Parathyroid adenoma (tissue), 2 donors: Measurements from ENCODE around the gene KPNA2.
"Not testable (repeated sequence)": the region's sequence is repeated elsewhere in the genome, so short reads cannot be mapped to it uniquely, and the experiment has no call there.

Experiments used
- H2AFZ ChIP-seq: fragments of 300-600 bp; sonication (generic); one replicate; pipeline ENCODE4 v1.7.0; 2017; ENCODE audit warnings: antibody characterized with exemption, mild to moderate bottlenecking
- H3K27ac ChIP-seq: fragments of 300-600 bp; sonication (generic); one replicate; pipeline ENCODE4 v1.7.0; 2017
- H3K27me3 ChIP-seq: fragments of 300-600 bp; sonication (generic); one replicate; pipeline ENCODE4 v1.7.0; 2017; ENCODE audit warnings: low read length; ENCODE audit not compliant: control insufficient read depth, insufficient read depth
- H3K36me3 ChIP-seq: fragments of 300-600 bp; sonication (generic); one replicate; pipeline ENCODE4 v1.7.0; 2017; ENCODE audit warnings: low read length; ENCODE audit not compliant: control insufficient read depth, insufficient read depth
- H3K4me1 ChIP-seq: fragments of 300-600 bp; sonication (generic); one replicate; pipeline ENCODE4 v1.7.0; 2017; ENCODE audit warnings: control low read depth
- H3K4me2 ChIP-seq: fragments of 300-600 bp; sonication (generic); one replicate; pipeline ENCODE4 v1.7.0; 2017; ENCODE audit warnings: low read length
- H3K4me3 ChIP-seq: fragments of 300-600 bp; sonication (generic); one replicate; pipeline ENCODE4 v1.7.0; 2017; ENCODE audit warnings: low read depth, low read length
- H3K79me2 ChIP-seq: fragments of 300-600 bp; sonication (generic); one replicate; pipeline ENCODE4 v1.7.0; 2017; ENCODE audit warnings: control low read depth
- H3K9ac ChIP-seq: fragments of 300-600 bp; sonication (generic); one replicate; pipeline ENCODE4 v1.7.0; 2017; ENCODE audit warnings: mild to moderate bottlenecking
- H3K9me3 ChIP-seq: fragments of 300-600 bp; sonication (generic); one replicate; pipeline ENCODE4 v1.7.0; 2017; ENCODE audit warnings: low read length; ENCODE audit not compliant: control insufficient read depth
- CTCF ChIP-seq: fragments of 300-600 bp; sonication (generic); IDR thresholded peaks from one replicate; pipeline ENCODE4 v1.7.0; 2017; ENCODE audit warnings: antibody characterized with exemption, mild to moderate bottlenecking
- donor health status: primary hyperparathyroidism.

The KPNA2 gene

GRCh38 chr17:67993998-67994361 lies 41.6 kb upstream of the KPNA2 start:
- Histone ChIP-seq H3K27ac (peak overlapping the region; percentile 95), H3K9me3 (no peaks in the 10 kb centered on the region), H3K36me3 (no peaks in the 10 kb centered on the region), H3K27me3 (no peaks in the 10 kb centered on the region), H3K4me2 (peak overlapping the region; percentile 88), H3K4me1 (peaks cover 9% of the 10 kb centered on the region), H3K4me3 (peak overlapping the region; percentile 70), H3K9ac (peak overlapping the region; percentile 90), H3K79me2 (no peaks in the 10 kb centered on the region), H2AFZ (peak overlapping the region; percentile 93)
- TF ChIP-seq CTCF, result no peak

DNA sequence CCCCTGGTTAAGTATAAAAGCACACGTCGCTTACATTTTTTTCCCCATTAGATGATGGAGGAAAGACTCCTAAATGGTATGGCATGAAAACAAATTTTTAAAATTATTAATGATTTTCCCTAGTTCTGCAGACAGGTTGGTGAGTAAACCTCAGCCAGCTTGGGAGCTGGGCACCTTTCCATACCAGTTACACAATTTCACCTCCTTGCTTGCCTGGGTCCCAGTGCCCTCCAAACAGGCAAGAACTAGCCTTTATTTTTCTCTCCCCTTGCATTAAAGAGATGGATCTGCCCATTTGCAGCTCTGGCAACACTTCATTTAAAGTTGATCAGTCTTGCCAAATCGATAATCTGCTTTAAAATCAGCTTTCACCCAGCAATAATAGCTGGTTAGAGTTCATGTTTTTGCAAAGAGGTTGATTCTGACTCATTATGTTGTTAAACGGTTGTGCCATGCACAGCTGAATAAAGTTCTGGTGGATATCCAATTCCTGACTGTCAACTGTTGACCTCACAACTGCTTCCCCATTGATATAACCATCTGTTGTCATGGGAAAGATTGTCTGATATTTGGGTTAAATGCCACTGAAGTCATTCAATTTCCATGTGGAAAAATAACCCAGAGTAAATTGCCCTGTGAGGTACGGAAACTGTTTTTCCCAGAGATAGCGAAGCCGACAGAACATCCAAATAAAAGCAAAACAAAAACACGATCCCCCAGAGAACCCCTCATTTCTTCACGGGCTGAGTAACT lies 40.5 kb upstream of the KPNA2 start:
- Histone ChIP-seq H3K36me3 (no peaks in the 10 kb centered on the region), H3K9me3 (no peaks in the 10 kb centered on the region), H3K79me2 (no peaks in the 10 kb centered on the region), H3K4me3 (peak overlapping the region; percentile 67), H3K27ac (peak overlapping the region; percentile 89), H3K4me2 (peak overlapping the region; percentile 96), H2AFZ (peak overlapping the region; percentile 93), H3K9ac (peak overlapping the region; percentile 65), H3K4me1 (peaks cover 9% of the 10 kb centered on the region), H3K27me3 (no peaks in the 10 kb centered on the region)
- peak; percentile 5 for TF ChIP-seq CTCF

DNA sequence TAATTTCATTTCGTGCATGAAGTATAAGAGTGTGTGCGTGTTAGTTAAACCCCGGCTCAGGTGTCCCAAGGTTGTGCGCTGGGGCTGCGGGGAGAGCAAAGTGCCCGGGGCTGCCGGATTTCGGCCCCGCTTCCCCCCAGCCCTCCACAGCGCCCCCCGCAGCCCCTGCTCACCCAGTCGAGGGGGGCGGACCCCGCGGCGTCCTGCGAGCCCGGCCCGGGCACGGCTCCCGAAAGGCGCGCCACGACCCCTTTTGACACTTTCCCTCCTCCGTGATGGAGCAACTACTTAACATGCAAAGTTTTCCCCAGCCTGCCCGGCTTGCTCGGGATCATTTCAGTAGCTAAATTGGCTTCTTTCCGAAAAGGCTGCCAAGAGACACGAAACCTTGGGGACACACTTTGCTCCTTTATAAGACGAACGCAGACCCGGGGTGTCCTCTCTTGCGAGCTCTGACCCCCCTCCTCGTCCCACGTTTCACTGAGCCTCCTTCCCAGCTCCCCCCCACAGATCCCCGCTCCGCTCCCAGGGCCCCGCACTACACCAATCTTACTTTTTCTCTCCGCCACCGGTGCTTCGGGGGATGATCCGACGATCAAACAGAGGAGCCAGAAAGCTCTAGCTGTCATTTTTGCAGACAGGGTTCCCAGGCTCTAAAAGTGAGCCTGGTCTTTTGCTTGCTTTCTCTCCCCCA lies 39.8 kb upstream of the KPNA2 start:
- no peak for TF ChIP-seq CTCF

DNA sequence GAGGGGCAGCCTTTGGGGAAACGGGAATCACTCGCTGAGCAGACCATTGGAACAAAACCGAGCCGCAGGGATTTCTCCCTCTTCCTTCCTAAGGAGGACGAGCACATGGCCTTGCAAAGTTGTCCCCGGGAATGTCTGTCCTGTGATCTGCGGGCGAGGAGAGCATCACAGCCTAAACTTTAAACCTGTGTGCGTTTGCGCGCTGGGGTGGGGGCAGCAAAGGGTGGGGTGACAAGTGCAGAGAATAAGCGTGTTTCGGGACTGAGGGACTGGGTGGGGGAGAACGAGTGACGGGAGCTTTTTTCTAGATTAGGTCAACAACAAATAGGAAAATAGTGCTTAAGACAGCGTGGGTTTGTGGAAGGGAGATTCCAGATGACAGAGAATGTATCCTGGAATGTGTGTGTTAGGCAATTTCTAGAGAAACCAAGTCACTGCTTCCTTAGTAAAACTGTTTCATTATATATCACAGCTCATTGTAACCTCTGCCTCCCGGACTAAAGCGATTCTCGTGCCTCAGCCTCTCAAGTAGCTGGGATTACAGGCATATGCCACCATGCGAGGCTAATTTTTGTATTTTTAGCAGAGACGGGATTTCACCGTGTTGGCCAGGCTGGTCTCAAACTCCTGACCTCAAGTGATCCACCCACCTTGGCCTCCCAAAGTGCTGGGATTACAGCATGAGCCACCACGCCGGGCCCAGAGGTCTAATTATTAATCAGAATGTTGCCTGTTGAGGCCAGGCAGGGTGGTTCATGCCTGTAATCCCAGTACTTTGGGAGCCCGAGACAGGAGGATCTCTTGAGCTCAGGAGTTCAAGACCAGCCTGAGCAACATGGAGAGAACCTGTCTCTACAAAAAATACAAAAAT lies 39.0 kb upstream of the KPNA2 start, which contains the start of gene C17orf58:
TSS of gene C17orf58 (minus strand) at position 169 of the 871 bp plus-strand sequence. CDS start 271 bp downstream, outside the sequence.
- peak within 1 kb of the TSS; percentile 93 for H2AFZ ChIP-seq
- peak within 1 kb of the TSS; percentile 67 for H3K4me3 ChIP-seq
- H3K27me3 ChIP-seq, H3K4me1 ChIP-seq, H3K9me3 ChIP-seq, H3K79me2 ChIP-seq, H3K36me3 ChIP-seq: not testable (repeated sequence)
- peak within 1 kb of the TSS; percentile 89 for H3K27ac ChIP-seq
- peak within 1 kb of the TSS; percentile 65 for H3K9ac ChIP-seq
- peak within 1 kb of the TSS; percentile 96 for H3K4me2 ChIP-seq

More for the DNA sequence above, 39.8 kb upstream of the KPNA2 start:
- H3K27ac ChIP-seq, result peak overlapping the region; percentile 89
- H3K4me2 ChIP-seq, result peak overlapping the region; percentile 96
- H3K4me1 ChIP-seq, result peaks cover 9% of the 10 kb centered on the region
- H3K9ac ChIP-seq, result peak overlapping the region; percentile 65
- no peaks in the 10 kb centered on the region for H3K9me3 ChIP-seq
- peak overlapping the region; percentile 67 for H3K4me3 ChIP-seq
- H3K79me2 ChIP-seq, result no peaks in the 10 kb centered on the region
- no peaks in the 10 kb centered on the region for H3K36me3 ChIP-seq
- H2AFZ ChIP-seq, result peak overlapping the region; percentile 93
- H3K27me3 ChIP-seq, result no peaks in the 10 kb centered on the region

GRCh38 chr17:67998466-67998865 lies 37.1 kb upstream of the KPNA2 start:
- Histone ChIP-seq H2AFZ (no peak overlapping the region), H3K27ac (no peak overlapping the region), H3K79me2 (no peaks in the 10 kb centered on the region), H3K4me3 (no peak overlapping the region), H3K9me3 (no peaks in the 10 kb centered on the region), H3K4me2 (no peak overlapping the region), H3K9ac (no peak overlapping the region), H3K27me3 (no peaks in the 10 kb centered on the region), H3K4me1 (peaks cover 5% of the 10 kb centered on the region), H3K36me3 (no peaks in the 10 kb centered on the region)
- TF ChIP-seq CTCF, result no peak
